Measurements from ENCODE around the gene PGAM2.
"Not testable (repeated sequence)": the region's sequence is repeated elsewhere in the genome, so short reads cannot be mapped to it uniquely, and the experiment has no call there.

The PGAM2 gene

DNA sequence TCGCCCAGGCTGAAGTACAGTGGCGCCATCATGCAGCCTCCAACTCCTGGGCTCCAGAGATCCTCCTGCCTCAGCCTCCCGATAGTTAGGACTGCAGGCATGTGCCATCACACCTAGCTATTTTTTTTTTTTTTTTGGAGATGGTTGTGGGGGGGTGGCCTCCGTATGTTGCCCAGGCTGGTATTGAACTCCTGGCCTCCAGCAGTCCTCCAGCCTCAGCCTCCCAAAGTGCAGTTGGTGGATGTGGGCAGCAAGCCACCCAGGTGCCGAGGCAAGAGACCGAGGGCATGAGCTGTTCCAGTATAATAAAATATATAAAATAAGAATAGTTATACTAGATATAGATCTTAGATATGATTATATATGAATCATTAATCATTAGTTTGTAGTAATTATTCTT lies 45.5 kb downstream of the PGAM2 start:
- not testable (repeated sequence) for DNase-seq (ENCODE audit: low spot score)

DNA sequence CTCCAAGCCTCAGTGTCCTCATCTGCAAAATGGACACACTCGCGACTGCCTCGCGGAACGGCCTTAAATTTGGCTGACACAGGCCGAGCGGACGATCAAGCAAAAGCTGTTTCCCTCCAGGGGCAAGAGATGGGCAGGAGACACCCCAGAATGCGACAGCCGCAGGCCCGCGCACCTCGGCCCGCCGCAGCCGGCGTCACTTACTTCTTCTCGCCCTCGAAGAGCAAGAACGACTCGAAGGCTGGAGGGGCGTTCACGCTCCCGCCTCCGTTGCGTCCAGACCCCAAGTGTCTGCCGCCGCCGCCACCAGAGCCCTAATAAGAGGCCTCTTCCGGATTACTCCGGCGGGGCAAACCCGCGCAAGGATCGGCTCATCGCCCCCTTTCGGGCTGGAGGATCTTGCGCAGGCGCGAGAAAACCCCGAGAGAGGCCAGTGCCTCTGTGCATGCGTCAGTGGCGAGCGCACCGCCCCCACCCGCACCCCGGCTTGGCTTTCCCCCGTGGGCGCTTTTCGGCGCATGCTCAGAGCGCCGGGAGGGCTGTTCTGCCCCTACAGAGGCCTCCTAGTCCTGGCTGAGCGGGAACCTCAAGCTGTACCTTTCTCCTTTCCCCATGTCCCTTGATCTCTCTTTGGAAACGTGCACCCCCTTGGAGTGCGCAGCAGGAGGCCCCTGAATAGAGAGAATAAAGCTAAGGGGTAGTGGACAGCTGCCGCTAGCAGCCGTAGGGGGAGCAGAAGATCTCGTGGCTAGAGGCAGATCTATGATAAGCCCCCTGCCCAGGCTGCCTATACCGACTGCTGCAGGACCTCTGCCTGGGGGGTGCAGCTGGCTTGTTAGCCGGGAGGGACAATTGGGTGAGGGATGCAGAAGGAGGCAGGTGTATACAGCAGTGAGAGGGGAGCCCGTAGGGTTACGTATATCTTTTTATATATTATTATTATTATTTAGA lies 46.2 kb downstream of the PGAM2 start:
- DNase-seq (ENCODE audit: low spot score), result peak; percentile 98

- DNase-seq (ENCODE audit: low spot score), result not testable (repeated sequence)
Measured at GRCh38 chr7:44015090-44015489, 50.3 kb downstream of the PGAM2 start.
